ENCODE results near the gene PKLR.
"Not testable (repeated sequence)": the region's sequence is repeated elsewhere in the genome, so short reads cannot be mapped to it uniquely, and the experiment has no call there.

PKLR gene

DNA sequence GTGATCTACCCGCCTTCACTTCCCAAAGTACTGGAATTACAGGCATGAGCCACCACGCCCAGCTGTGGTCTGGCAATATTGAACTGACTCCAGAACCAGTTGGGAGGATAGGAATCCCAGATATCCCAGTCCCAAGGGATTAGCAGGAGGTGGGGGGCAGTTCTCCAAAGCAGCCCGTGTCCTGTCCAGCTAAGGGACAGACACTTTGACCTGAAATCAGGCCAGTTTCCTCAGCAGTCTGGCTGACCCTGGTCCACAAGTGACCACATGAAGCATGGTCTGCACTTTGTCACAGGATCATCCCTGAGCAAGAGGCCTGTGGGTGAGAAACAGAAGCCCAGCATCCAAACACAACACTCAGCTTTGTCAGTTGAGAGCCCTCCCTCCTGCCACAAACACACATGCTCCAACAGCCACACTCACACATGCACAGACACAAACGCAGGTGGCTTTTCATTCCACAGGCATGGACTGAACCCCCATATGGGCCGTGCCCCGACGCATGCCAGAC lies 4.7 kb upstream of the PKLR start:
- DNase-seq = no peak
- Mint-ChIP-seq H3K27me3 (no peaks in the 10 kb centered on the region), H3K4me1 (ENCODE audit: low read depth) (peaks cover 22% of the 10 kb centered on the region), H3K27ac (peak overlapping the region; percentile 51), H3K9me3 (no peaks in the 10 kb centered on the region), H3K4me3 (no peak overlapping the region), H3K36me3 (ENCODE audit: low read depth) (peaks cover 23% of the 10 kb centered on the region)

DNA sequence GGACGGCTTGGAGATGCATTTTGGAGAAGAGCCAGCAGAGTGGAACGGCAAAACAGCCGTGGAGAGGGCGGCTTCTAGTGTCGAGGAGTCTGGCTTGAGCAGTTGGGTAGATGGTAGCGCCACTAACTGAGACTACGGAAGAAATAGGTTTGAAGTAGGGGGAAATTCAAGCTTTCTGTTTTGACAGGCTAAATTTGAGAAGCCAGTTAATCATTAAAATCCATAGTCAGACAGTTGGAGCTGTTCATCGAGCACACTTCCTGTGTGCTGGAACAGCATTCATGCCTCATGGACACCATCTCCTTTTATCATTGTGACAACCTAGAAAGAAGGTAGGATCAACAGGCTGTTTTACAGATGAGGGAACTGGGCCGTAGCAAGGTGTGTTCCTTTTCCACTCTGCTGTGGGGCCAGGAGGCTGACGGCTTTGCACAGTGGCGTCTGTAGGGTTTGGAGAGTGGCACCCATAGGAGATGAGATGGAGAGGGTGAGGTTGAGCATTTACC lies 3.4 kb upstream of the PKLR start:
- H3K27ac Mint-ChIP-seq = no peak overlapping the region
- H3K36me3 Mint-ChIP-seq (ENCODE audit: low read depth) = peaks cover 10% of the 10 kb centered on the region
- H3K27me3 Mint-ChIP-seq = no peaks in the 10 kb centered on the region
- no peak for DNase-seq
- H3K9me3 Mint-ChIP-seq = no peaks in the 10 kb centered on the region
- no peak overlapping the region for H3K4me3 Mint-ChIP-seq
- peaks cover 11% of the 10 kb centered on the region for H3K4me1 Mint-ChIP-seq (ENCODE audit: low read depth)

DNA sequence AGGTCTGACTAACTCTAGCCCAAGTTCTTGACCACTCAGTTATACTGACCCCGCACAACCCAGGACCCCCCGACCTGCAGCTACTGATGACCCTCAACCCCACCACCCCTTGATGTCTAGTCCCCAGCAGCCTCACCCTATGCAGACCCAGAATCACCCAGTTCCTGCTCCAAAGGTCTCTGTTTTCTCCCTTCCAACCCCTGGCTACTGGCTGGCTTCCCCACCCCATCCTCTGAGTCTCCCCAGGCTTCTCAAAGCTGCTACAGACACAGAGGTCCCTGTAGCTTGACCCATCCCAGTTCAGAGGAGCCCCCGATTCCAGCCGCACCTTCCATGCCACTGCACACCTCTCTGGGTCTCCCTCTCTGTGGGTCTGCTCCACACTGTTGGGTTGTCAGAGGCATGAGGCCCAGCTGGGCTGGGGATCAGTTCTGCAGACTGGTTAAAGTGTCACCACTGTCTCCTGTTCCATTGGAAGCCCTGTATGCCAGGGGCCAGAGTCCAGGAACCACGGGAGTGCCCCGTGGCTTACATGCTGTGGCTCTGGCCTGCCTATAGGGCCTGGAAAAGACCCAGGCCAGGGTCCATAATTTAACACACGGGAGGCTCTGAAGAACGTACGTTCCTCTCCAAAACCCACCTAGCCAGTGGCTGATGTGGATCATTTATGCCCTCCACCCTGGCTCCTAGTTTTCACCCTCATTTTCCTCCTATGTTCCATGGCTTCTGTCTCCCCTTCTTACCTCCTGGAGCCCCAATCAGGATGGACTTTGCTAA lies 497 bp downstream of the PKLR start:
- H3K4me1 Mint-ChIP-seq (ENCODE audit: low read depth) = no peaks in the 10 kb centered on the region
- H3K27me3 Mint-ChIP-seq = peaks cover 21% of the 10 kb centered on the region
- no peaks in the 10 kb centered on the region for H3K36me3 Mint-ChIP-seq (ENCODE audit: low read depth)
- DNase-seq = no peak
- peak overlapping the region; percentile 15 for H3K27ac Mint-ChIP-seq
- H3K9me3 Mint-ChIP-seq = no peaks in the 10 kb centered on the region
- no peak overlapping the region for H3K4me3 Mint-ChIP-seq

DNA sequence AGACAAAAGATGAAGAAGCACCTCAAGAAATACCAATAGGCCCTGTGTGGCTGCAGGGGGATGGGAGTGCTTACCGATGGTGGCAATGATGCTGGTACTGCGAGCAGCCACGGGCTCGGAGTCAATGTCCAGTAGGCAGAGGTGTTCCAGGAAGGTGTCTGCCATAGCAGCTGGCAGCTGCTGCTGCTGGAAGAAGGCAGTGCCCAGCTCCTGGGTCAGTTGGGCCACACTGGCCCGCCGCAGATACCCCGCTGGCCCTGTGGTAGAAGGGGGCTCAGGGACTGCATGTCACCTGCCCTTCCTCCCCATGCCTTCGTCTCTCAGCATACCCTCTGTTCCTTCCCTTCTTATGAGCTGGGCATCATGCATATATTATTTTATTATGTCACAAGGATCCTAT lies 1.2 kb downstream of the PKLR start:
- DNase-seq = no peak
- H3K9me3 Mint-ChIP-seq = no peaks in the 10 kb centered on the region
- no peak overlapping the region for H3K27ac Mint-ChIP-seq
- no peak overlapping the region for H3K4me3 Mint-ChIP-seq
- H3K27me3 Mint-ChIP-seq = peaks cover 25% of the 10 kb centered on the region
- H3K4me1 Mint-ChIP-seq (ENCODE audit: low read depth) = no peaks in the 10 kb centered on the region
- H3K36me3 Mint-ChIP-seq (ENCODE audit: low read depth) = no peaks in the 10 kb centered on the region

DNA sequence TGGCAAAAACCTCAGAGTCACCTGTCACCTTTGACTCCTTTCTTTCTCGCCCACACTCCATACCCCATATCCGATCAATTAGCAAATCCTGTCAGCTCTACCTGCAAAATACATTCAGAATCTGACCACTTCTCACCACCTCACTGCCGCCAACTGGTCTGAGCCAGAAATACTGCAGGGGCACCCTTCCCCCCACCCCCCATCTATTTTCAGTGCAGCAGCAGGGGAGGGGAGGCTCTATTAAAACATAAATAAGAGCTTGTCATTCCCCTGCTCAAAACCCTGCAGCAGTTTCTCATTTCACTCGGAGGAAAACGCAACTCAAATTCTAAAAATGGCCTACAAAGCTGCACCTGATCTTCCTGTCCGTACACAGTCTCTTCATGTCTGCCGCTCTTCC lies 3.9 kb downstream of the PKLR start:
- Mint-ChIP-seq H3K4me1 (ENCODE audit: low read depth) (peaks cover 7% of the 10 kb centered on the region), H3K27ac (no peak overlapping the region), H3K36me3 (ENCODE audit: low read depth) (no peaks in the 10 kb centered on the region), H3K27me3 (peaks cover 42% of the 10 kb centered on the region), H3K9me3 (no peaks in the 10 kb centered on the region), H3K4me3 (no peak overlapping the region)
- no peak for DNase-seq

DNA sequence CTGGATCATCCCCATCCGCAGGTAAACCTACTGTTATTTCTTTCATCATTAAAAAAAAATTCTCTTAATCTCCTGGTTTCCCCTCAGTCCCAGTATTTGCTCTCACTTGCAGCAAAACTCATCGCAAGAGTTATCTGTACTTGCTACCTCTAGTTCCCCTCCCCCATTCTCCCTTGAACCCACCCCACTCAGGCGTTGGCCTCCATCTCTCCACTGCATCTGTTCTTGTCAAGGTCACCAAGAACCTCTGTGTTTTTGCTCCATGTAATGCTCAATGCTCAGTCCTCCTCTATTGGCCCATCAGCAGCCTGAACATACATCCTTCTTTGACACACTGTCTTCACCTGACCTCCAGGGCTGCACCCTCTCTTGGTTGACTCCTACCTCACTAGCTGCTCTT lies 4.6 kb downstream of the PKLR start:
- Mint-ChIP-seq H3K9me3 (no peaks in the 10 kb centered on the region), H3K27ac (no peak overlapping the region), H3K36me3 (ENCODE audit: low read depth) (no peaks in the 10 kb centered on the region), H3K4me3 (no peak overlapping the region), H3K27me3 (peaks cover 42% of the 10 kb centered on the region), H3K4me1 (ENCODE audit: low read depth) (peaks cover 7% of the 10 kb centered on the region)
- DNase-seq = no peak

DNA sequence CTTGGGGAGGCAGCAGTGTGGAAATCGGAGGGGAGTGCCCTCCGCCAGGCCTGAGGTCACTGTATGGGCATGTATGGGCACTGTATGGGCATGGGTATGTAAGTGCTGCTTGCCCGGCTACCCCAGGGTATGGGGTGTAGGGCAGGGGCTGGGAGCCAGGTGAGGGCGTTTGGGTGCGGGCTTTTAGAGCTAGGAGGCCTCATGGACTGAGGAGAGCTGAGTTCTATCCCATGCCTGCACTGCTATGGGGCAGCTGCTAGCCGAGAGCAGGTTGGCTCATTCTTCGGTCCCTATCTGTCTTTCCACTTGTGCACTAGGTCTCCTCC lies 5.3 kb downstream of the PKLR start:
- Mint-ChIP-seq H3K4me3 (no peak overlapping the region), H3K4me1 (ENCODE audit: low read depth) (peaks cover 7% of the 10 kb centered on the region), H3K27ac (no peak overlapping the region), H3K9me3 (no peaks in the 10 kb centered on the region), H3K36me3 (ENCODE audit: low read depth) (no peaks in the 10 kb centered on the region), H3K27me3 (peaks cover 42% of the 10 kb centered on the region)
- DNase-seq = no peak

DNA sequence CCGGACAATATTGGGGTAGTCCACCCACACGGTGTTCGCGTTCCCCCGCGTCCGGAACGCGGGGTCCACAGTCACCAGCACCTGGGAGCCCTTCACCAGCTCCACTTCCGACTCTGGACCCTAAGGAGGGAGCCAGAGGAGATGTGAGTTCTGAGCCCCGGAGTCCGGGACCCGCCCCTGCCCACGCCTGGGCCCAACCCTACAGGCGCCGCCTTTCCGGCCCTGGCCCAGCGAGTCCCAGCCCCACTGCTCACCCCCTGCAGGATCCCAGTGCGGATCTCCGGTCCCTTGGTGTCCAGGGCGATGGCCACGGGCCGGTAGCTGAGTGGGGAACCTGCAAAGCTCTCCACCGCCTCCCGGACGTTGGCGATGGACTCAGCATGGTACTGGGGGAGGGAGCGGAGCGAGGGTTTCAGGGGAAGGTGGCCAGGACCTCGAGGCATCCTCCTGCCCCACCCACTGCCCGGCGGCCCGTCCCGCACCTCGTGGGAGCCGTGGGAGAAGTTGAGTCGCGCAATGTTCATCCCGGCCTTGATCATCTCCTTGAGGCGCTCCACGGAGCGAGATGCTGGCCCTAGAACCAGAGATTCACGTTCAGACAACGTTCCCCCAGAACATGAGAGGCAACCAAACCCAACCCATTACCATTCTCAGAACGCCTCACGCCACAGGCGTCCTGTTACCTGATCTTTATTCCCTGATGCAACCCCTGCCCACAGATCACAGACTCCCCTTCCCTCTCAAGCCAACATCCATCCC lies 5.9 kb downstream of the PKLR start:
- peaks cover 7% of the 10 kb centered on the region for H3K4me1 Mint-ChIP-seq (ENCODE audit: low read depth)
- no peaks in the 10 kb centered on the region for H3K36me3 Mint-ChIP-seq (ENCODE audit: low read depth)
- no peak overlapping the region for H3K4me3 Mint-ChIP-seq
- H3K27me3 Mint-ChIP-seq = peaks cover 43% of the 10 kb centered on the region
- no peak overlapping the region for H3K27ac Mint-ChIP-seq
- no peaks in the 10 kb centered on the region for H3K9me3 Mint-ChIP-seq
- no peak for DNase-seq

DNA sequence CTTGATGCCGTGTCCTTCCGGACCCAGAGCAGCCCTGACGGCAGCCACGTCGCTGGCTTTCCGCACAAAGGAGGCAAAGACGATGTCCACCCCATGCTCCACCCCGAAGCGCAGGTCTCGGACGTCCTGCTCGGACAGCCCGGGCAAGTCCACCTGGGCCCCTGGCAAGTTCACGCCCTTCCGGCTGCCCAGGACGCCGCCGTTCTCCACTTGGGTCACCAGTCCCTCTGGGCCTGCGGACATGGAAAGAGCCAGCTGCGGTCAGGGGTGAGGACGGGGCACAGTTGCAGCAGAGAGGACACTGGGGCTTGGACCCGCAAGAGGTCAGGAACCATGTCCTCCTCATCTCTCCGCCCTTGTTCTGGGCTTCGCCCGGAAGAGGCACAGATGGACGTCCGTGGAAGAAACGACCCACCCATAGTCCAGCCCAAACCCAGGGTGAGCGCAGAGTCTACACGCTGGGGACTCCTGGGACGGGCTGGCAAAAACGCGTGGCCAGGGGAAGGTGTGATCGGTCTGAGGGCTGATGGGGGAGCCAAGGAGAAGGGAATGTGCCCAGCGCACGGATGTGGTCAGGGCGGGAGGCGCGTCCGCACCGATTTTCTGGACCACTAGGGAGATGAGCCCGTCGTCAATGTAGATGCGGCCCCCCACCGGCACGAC lies 6.6 kb downstream of the PKLR start:
- DNase-seq = no peak
- H3K4me1 Mint-ChIP-seq (ENCODE audit: low read depth) = peaks cover 7% of the 10 kb centered on the region
- no peak overlapping the region for H3K27ac Mint-ChIP-seq
- no peaks in the 10 kb centered on the region for H3K9me3 Mint-ChIP-seq
- peaks cover 47% of the 10 kb centered on the region for H3K27me3 Mint-ChIP-seq
- no peak overlapping the region for H3K4me3 Mint-ChIP-seq
- H3K36me3 Mint-ChIP-seq (ENCODE audit: low read depth) = no peaks in the 10 kb centered on the region

DNA sequence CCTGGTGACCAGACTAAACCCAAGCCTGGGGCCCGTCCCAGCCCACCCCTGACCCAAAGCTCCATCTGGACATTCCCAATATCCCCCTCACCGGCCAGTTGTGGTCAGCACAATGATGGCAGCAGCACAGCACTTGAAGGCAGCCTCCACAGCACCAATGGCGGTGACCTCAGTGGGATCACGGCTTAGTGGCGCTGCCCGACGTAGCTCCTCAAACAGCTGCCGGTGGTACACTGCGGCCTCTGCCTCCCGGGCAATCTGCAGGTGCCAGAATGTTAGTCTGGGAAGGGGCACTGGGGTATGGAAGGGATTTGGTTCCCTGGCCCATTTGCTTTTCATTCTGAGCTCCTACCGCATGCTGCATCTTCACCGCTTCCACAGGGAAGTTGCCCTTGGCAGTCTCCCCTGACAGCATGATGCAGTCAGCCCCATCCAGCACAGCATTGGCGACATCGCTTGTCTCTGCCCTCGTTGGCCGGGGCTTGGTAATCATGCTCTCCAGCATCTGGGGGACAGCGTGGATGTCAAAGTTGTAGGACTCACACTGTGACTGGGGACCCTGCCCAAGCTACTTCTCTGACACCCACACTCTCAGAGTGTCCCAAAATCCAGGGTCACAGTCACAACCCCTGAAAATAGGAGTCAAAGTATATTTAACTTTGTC lies 8.0 kb downstream of the PKLR start:
- DNase-seq = no peak
- H3K36me3 Mint-ChIP-seq (ENCODE audit: low read depth) = no peaks in the 10 kb centered on the region
- no peak overlapping the region for H3K27ac Mint-ChIP-seq
- no peak overlapping the region for H3K4me3 Mint-ChIP-seq
- H3K9me3 Mint-ChIP-seq = no peaks in the 10 kb centered on the region
- H3K27me3 Mint-ChIP-seq = peaks cover 47% of the 10 kb centered on the region
- H3K4me1 Mint-ChIP-seq (ENCODE audit: low read depth) = peaks cover 7% of the 10 kb centered on the region

DNA sequence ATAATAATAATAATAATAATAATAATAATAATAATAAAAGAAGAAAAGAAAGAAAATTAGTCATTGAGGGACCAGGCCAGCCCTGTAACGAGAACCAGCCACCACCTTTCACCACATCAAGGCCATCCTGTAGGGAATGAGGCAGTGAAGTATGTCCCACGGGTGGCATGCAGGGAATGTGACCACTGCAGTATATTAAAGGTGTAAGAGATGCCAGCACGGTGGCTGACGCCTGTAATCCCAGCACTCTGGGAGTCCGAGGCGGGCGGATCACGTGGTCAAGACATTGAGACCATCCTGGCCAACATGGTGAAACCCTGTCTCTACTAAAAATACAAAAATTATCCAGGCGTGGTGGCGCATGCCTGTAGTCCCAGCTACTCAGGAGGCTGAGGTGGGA lies 10.2 kb downstream of the PKLR start:
- DNase-seq; H3K27ac Mint-ChIP-seq; H3K4me3 Mint-ChIP-seq; H3K4me1 Mint-ChIP-seq (ENCODE audit: low read depth); H3K9me3 Mint-ChIP-seq; H3K36me3 Mint-ChIP-seq (ENCODE audit: low read depth): not testable (repeated sequence)
- H3K27me3 Mint-ChIP-seq = peaks cover 28% of the 10 kb centered on the region

DNA sequence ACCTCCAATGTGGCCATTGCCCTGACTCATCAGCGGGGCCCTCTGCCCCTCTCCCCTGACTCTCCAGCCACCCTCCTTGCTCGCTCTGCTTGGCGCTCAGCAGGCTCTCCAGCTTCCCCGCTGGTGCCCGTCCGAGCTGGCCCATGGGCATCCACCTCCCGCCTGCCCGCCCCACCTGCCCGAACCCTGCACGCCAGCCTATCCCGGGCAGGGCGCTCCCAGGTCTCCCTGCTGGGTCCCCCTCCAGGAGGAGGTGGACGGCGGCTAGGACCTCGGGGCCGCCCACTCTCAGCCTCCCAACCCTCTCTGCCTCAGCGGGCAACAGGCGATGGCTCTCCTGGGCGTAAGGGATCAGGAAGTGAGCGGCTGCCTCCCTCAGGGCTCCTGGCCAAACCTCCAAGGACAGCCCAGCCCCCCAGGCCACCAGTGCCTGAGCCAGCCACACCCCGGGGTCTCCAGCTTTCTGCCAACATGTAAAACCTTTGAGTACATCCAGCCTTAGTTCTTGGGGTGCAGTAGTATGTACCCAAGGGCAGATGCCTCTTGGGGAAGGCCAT lies 13.2 kb downstream of the PKLR start:
- DNase-seq = no peak
- Mint-ChIP-seq H3K36me3 (ENCODE audit: low read depth) (peaks cover 3% of the 10 kb centered on the region), H3K9me3 (no peaks in the 10 kb centered on the region), H3K27me3 (peaks cover 5% of the 10 kb centered on the region), H3K27ac (no peak overlapping the region), H3K4me3 (no peak overlapping the region), H3K4me1 (ENCODE audit: low read depth) (no peaks in the 10 kb centered on the region)

DNA sequence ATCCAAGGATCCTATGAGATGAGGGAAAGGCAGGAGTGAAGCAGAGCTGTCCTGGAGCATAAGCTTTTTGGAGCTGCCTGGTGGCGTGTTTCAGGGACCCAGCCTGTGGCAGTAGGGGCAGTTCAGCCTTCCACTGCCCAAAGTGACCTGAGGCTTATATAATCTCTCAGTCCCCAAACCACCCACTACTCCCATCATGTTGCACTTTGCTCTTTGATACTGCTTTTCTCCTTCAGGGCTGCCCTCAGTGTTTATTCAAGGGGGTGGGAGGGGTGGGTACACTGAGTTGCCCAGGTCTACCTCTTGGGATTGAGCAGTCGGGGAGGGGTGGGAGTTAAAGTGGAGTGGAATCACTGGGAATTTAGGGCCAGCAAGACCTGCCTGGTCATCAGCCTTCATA lies 14.7 kb downstream of the PKLR start:
- Mint-ChIP-seq H3K36me3 (ENCODE audit: low read depth) (peaks cover 3% of the 10 kb centered on the region), H3K27me3 (peaks cover 5% of the 10 kb centered on the region), H3K27ac (no peak overlapping the region), H3K4me1 (ENCODE audit: low read depth) (no peaks in the 10 kb centered on the region), H3K4me3 (no peak overlapping the region), H3K9me3 (no peaks in the 10 kb centered on the region)
- no peak for DNase-seq

DNA sequence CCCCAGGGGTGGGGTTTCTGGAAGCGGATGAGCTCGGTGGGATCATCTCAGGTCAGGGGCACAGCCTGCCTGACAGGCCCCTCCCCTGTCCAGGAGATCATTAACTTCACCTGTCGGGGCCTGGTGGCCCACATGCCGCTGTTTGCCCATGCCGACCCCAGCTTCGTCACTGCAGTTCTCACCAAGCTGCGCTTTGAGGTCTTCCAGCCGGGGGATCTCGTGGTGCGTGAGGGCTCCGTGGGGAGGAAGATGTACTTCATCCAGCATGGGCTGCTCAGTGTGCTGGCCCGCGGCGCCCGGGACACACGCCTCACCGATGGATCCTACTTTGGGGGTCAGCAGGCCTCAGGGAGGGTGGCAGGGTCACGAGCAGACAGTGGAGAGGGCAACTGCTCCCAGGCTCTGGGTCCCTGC lies 15.6 kb downstream of the PKLR start:
- H3K27me3 Mint-ChIP-seq = peaks cover 5% of the 10 kb centered on the region
- DNase-seq = no peak
- no peak overlapping the region for H3K4me3 Mint-ChIP-seq

More for the DNA sequence above, 15.6 kb downstream of the PKLR start:
- no peaks in the 10 kb centered on the region for H3K4me1 Mint-ChIP-seq (ENCODE audit: low read depth)
- H3K36me3 Mint-ChIP-seq (ENCODE audit: low read depth) = peaks cover 3% of the 10 kb centered on the region
- no peak overlapping the region for H3K27ac Mint-ChIP-seq
- H3K9me3 Mint-ChIP-seq = no peaks in the 10 kb centered on the region
